Smooth muscle cell of the brain vasculature (primary cell): ENCODE data around the gene PPP2R2D.

ENCODE experiments used
- DNase-seq: peaks from one replicate; pipeline ENCODE4 v3.0.0-alpha.2; 2012; ENCODE audit warnings: low read depth, low spot score

The PPP2R2D gene

GRCh38 chr10:131900350-131901152, at the start of gene PPP2R2D:
Gene PPP2R2D (plus strand): TSS chr10:131901008. CDS start chr10:131901149, 141 bp downstream.
- peak; percentile 73 for DNase-seq

- no peak for DNase-seq
These were observed 49.5 kb upstream of the PPP2R2D start for GRCh38 chr10:131851346-131851745.

GRCh38 chr10:131852176-131852822, 48.5 kb upstream of the PPP2R2D start:
- no peak for DNase-seq

DNA sequence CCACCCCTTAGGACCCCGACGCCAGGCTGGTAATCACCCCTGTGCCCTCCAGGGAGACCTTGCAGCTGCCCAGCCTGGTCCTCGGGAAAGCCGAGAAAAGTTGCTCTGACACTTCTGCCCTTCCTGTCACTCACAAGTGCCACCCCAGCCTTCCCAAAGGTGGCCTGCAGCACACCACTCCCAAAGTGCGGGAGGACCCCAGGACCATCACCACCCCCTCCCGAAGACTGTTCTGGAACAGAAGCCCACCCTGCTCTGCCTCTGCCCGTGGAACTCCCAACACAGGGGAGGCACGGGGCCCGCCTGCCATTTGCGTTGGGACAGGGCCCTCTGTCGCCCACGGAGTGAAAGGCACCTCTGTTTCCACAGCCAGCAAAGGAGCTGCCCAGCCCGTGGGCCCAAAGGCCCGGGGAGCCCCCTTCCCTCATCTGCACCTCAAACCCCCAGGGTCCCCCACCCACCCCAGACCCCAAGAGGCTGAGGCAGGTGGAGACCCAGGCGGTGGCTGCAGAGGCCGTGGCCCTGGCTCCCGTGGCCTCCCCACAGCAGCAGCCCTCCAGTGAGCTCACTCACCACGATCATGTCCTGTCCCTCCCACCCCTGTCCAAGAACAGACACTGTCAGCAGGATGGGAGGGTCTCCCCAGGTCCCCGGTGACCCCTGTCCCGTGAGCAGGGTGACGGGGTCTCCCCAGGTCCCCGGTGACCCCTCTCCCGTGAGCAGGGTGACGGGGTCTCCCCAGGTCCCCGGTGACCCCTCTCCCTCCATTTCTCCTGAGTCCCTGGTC, 47.8 kb upstream of the PPP2R2D start:
- no peak for DNase-seq

DNA sequence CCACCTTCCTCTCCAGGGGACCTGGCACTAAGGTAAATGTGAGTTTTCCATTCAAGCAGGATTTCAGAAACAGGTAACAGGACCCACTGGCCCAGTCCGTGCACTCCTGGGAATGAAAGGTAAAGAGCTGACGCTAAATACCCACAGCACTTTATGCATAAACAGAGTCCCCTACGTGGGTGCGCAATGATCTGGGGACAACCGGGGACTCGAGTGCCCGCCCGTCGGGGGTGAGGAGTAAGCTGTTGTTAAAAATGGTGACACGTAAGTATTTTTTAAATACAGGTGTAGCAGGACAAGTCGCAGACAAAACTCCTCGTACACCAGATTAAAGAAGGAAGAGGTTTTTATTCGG, 47.2 kb upstream of the PPP2R2D start:
- no peak for DNase-seq

DNA sequence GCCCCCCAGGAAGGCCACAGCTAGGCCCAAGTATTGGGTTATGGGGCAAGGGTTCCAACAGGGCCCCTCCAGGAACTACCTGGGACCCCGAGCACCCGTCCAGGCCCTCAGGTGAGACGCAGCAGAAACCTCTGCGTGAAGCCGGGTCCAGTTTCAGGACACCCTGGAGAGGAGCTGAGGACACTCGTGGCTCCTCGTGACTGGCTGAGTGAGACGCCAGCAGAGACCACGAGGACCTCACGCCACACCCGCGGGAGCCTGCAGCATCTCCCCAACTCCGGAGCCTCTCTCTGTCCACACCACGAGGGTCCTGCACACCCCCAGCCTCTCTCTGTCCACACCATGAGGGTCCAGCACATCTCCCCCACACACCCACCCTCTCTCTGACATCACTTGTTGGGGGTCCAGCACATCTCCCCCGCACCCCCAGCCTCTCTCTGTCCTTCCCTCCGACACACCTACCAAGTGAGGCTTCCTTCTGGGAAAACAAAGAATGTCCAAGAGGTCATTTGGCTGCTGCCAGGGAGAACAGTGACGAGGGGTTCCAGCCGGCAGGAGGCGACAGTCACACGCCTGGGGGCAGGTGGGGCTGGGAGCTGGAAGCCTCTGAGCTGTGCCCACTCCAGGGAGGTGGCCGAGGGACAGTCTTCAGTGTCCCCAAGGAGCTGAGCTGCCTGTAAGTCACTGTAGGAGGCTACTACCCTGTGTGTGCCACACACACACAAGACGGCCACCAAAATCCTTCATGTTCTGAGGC, 46.1 kb upstream of the PPP2R2D start:
- DNase-seq = no peak

- DNase-seq = no peak
These were observed 45.1 kb upstream of the PPP2R2D start for GRCh38 chr10:131855461-131856401.

DNA sequence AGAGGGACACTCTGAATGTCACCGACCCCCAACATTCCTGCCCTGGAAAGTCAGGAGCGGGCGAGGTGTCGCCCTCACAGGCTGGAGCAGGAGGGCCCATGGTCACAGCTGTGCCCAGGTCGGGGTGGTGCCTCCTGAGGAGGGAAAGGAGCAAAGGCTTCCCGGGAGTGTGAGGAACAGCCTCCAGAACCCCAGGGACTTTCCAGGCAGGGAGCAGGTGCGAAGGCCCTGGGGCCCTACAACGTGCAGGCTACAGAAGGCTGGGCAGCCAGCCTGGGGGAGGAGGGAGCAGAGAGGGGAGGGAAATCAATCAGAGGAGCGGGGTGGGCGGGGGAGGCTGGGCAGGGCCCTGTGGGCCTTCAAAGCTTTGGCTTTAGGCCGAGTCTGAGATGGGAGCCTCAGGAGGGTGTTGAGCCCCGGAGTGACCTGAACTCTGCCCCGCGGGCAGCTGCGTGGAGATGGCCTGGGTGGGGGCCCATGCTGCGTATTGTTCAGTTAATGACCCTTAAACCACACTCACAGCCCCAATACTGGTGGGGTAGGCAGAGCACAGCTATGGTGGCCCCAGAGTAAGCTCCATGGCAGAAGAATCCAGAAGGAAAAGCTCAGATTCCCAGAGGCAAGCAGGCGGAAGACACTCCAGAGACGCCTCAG, 44.2 kb upstream of the PPP2R2D start:
- no peak for DNase-seq

DNA sequence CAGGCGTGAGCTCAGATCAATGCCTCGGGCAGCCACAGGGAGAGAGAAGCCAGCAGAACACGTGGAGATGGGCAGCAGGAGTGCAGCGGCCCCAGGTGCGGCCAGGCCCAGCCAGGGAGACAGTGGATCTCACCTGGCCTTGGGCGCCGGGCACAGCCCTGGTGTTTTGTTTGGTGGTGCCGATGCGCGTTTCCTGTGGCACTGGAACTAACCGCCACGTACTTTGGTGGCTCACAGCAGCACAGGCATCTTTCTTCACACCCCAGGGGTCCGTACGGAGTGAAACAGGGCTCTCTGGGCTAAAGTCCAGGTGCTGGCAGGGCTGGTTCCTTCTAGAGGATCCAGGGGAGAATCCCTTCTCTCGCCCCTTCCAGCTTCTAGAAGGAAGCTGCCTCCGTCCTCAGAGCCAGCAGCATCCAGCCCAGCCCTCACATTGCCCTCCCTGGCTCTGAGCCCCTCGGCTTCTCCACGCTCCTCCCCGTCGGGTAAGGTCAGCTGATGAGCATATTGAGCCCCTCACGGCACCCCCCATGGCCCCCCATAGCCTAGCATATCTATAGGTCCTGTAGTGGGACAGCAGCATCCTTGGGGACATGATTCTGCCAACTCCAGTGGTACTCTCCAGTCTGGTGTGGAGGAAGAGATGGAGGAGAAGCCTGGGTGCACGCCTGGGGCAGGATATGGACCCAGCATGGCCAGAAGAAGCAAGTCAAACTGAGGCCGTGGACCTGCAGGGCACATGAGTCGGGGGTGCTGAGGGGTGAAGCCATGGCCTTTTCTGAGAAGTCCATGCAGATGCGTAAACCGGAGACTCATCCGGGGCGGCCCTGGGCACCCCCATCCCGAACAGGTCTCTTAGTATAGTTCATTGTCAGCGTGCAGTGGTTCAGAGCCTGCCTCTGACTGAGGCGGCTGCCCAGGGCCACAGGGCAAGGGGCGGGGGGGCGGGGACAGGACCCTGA, 43.4 kb upstream of the PPP2R2D start:
- no peak for DNase-seq

DNA sequence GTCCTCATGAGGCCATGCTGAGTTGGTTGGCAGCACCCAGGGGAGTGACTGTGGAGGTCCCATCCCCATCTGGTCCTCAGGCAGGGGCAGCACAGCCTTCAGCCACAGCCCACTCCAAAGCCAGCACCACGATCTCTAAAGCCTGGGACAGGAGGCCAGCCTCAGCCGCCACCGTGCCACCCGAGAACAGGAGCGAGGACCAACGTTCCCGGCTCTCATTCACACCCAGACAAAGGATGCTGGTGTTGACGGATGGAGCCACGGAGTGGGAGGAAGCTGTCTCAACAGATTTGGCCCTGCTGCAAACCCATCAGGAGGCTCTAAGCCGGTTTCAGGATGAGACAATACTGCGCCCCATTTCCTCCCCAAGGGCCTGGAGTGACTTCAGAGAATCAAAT, 42.7 kb upstream of the PPP2R2D start:
- DNase-seq = no peak

DNA sequence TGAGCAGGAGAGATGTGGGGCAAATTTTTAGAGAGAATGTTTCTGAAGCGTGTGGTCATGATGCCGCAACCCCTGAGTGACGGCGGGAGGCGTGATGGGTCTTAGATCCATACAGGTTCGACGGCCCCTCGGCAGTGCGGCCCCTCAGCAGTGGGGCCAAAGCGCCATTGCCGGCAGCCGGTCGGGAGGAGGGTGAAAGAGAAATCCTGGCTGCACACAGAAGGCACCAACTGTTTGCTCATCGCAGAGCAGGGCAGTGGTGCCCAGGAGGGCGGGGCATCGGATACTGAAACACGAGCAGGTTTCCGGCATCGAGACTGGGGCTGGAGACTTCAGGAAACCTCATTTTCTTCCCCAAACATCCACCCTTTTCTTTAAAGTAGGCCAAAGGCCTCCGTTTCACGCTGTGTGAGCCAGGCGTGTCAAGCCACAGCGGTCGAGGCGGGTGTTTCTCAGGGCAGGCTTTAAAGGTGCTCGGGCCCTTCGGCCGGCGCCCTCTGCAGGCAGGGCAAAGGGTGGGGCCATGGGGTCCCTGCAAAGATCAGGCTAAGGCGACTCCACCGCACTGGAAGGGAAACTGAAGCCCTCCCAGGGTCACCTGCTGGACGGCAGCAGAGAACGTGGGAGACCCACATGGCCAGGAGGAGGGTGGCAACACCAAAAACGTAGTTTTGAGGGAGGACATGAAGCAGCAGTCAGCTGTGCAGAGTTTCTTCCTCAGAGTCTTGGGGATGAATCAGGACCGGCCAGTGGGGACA, 42.0 kb upstream of the PPP2R2D start:
- DNase-seq = no peak

DNA sequence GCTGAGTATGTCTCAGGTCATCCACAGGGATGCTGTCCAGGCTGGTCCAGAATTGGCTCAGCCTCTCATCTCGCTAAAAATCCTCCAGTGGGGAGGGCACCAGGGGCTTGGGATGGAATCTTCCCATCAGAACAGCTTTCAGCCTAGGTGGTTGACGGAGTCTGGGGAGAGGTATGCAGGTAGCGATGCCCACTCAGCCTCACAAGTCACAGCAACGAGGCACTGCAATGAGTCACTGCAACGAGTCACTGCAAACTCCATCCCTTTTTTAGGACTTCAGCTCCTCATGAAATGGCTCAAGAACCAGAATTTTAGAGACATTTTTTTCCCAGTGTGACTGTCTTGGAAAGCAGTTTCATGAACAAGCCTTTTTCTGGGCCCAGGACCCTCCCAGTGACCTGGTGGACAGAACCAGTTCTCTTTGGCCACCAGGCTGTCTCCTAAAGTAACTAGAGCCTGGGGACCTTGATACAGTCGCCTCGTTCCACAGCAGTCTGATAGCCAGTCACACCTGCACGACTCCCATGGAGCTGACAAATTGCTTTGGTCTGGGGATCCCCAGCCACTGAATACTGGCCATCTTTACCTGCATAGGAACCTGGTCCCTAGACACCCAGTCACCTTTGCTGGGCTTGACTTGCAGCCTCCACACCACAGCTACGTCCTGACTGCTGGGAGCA, 41.3 kb upstream of the PPP2R2D start:
- DNase-seq = no peak

DNA sequence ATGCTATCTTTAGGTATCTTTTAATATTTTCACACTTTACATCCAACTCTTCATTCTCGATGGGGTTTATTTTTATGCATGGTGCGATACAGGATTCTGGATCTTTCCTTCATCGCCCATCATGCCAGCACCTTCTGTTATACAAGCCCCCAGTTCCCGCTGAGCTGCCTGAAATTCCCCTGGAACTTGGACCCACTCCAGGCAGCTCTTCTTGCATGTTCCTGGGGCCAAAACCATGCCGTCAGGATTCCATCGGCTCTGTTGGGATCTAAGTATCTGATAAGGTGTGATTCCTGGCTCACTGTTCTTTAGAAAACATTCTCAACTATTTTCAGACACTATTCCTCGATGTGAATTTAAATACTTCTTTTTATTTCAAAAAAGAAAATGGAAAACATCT, 40.5 kb upstream of the PPP2R2D start:
- no peak for DNase-seq

- no peak for DNase-seq
These were observed 39.9 kb upstream of the PPP2R2D start for GRCh38 chr10:131860806-131861440.

- DNase-seq = no peak
These were observed 38.3 kb upstream of the PPP2R2D start for GRCh38 chr10:131862548-131862947.

DNA sequence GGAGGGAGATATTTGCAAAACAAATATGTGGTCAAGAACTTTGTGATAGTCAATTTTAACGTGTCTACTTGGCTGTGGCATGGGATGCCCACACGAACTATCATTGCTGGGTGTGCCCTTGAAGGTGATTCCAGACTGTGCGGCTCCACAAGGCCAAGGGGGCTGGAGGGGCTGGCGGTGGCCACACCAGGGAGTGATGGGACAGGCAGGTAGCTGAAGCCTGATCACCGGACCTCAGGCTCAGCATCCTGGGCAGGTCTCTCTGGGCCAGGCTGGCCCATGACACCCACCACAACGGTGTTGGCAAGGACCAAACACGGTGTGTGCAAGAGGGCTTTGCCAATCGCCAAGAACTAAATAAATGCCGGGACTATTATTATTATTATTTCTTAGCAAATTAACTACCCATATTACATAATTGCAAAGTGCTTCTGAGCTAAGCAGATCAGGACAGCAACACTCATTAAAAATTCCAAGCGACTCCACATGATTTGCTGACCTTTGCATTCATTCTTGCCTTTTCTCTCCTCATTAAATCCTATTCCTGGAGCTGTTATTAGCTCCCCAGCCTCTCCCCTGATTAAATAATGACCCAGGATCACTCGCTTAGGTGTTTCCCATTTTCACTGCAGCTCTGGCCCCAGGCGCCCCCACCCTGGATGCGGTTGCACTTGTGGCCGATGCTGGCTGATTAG, 35.4 kb upstream of the PPP2R2D start:
- DNase-seq = no peak

DNA sequence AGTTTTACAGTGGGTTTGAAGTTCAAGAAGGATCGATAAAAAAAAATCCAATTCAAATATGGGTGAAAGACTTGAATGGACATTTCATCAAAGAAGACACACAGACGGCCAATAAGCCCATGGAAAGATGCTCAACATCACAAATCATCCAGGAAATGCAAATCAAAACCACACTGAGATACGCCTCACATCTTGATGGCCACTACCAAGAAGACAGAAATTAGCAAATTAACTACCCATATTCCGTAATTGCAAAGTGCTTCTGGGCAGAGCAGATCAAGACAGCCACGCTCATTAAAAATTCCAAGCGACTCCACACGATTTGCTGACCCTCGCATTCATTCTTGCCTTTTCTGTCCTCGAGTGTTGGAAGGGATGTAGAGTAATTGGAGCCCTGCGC, 34.1 kb upstream of the PPP2R2D start:
- DNase-seq = no peak
